ENCODE data around the gene FSD1. TPM values are rescaled to one million over a fixed set of nuclear protein-coding genes. Genes with fewer than 3 reads are reported as not detected.

Gene FSD1
- total RNA-seq, 2 donors from 2014 or later = not detected

DNA sequence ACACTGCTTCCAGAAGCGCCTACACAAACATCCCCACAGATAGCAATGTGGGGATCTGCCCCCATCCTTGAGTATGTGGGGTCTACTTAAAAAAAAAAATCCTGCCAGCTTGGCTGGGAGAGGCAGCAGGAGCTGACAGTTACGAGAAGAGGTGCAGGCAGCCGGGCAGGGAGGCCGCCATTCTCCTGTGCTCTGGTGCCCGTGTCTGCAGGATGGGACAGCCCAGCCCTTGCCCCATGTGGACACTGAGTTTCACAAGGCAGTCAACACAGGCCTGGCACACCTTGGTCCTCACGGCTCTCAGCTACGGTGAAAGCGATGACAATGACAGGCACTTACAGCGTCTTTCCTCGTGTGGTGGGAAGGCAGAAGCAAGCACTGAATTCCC, 62.9 kb downstream of the FSD1 start:
- intact Hi-C loops (cut with DNase I) = no loop called here
- no peak for ATAC-seq
- no peak for TF ChIP-seq POLR2A (IDR thresholded peaks at IDR 0.05)
- TF ChIP-seq, protein P1, sequence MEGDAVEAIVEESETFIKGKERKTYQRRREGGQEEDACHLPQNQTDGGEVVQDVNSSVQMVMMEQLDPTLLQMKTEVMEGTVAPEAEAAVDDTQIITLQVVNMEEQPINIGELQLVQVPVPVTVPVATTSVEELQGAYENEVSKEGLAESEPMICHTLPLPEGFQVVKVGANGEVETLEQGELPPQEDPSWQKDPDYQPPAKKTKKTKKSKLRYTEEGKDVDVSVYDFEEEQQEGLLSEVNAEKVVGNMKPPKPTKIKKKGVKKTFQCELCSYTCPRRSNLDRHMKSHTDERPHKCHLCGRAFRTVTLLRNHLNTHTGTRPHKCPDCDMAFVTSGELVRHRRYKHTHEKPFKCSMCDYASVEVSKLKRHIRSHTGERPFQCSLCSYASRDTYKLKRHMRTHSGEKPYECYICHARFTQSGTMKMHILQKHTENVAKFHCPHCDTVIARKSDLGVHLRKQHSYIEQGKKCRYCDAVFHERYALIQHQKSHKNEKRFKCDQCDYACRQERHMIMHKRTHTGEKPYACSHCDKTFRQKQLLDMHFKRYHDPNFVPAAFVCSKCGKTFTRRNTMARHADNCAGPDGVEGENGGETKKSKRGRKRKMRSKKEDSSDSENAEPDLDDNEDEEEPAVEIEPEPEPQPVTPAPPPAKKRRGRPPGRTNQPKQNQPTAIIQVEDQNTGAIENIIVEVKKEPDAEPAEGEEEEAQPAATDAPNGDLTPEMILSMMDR (IDR thresholded peaks at IDR 0.05) = no peak
- H3K27ac ChIP-seq = no peak overlapping the region
- peaks cover 45% of the 10 kb centered on the region for H3K4me1 ChIP-seq
- no peaks in the 10 kb centered on the region for H3K27me3 ChIP-seq
- H3K9me3 ChIP-seq = no peaks in the 10 kb centered on the region
- WGBS, 2 donors = 77 to 89% methylated on average over 4 to 10 of the region's 10 CpGs
- H3K4me3 ChIP-seq = no peak overlapping the region
- no peak for DNase-seq
- peaks cover 7 to 20% of the 10 kb centered on the region in 2 donors for H3K36me3 ChIP-seq (replicated peaks in 1 of 2; ENCODE audit: insufficient read depth in 1 of 2, low read depth in 2 of 2)

DNA sequence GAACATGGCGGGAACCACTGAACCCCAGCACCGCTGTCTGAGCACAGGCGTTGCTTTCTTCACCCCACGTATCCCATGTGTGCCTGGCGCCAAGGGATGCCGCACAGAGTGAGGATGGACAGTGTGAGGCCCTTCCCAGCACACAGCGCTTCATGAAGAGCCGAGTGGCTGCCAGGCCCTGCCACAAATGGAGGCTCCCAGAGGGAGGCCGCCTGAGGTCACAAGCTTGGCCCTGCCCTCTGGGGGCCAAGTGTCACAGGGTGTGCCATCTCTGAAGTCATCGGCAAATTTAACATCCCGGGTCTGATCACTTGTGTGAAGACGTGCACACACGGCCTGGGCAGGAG, 63.4 kb downstream of the FSD1 start:
- no peak for ATAC-seq
- intact Hi-C loops (cut with DNase I) = no loop called here
- peaks cover 49% of the 10 kb centered on the region for H3K4me1 ChIP-seq
- no peak for DNase-seq
- H3K9me3 ChIP-seq = no peaks in the 10 kb centered on the region
- no peaks in the 10 kb centered on the region for H3K27me3 ChIP-seq
- TF ChIP-seq POLR2A (IDR thresholded peaks at IDR 0.05) = no peak
- TF ChIP-seq, protein P1 (IDR thresholded peaks at IDR 0.05) = no peak
- H3K4me3 ChIP-seq = no peak overlapping the region
- whole genome bisulfite sequencing, 2 donors = 85 to 87% methylated on average over 8 to 13 of the region's 13 CpGs
- peak overlapping the region in 2 of 4 donors; percentile 58 to 64 for H3K27ac ChIP-seq
- H3K36me3 ChIP-seq (replicated peaks in 1 of 2; ENCODE audit: insufficient read depth in 1 of 2, low read depth in 2 of 2) = peaks cover 6 to 18% of the 10 kb centered on the region in 2 donors

DNA sequence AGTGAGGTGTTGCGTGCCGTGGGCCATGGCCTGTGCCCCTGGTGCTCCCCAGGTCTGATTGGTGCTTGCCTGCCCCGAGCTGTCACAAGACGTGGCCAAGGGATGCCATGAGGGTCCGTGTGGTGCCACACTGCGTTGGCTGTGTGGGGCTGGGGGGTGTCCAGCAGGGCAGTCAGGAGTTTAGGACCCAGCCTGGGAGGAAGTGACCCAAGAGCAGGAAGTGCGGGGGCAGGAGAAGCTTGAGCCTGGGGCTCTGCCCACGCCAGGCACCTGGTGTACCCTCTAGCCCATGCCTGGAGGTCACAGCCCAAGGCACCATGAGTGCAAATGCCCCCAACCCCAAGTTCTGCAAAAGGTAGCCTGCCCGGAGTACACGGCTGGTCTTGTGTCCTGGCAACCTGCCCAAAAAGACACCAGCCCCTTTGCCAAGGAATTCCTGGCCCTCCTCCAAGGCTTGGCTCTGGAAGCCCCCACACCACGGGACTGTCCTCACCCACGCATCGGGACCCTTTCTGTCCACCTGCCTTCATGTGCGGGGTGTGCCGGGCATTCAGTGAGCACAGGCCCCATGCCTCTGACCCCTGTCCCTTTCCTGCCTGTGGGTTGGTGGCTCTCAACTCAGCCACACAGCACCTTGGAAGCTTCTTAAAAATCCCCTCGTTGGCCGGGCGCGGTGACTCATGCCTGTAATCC, 63.9 kb downstream of the FSD1 start:
- intact Hi-C loops (cut with DNase I) = no loop called here
- Histone ChIP-seq H3K27me3 (no peaks in the 10 kb centered on the region), H3K36me3 (replicated peaks in 1 of 2; ENCODE audit: insufficient read depth in 1 of 2, low read depth in 2 of 2) (peaks cover 6 to 13% of the 10 kb centered on the region in 2 donors), H3K4me1 (peaks cover 54% of the 10 kb centered on the region), H3K4me3 (no peak overlapping the region), H3K27ac (peak overlapping the region in 3 of 4 donors; percentile 58 to 77 (median 64)), H3K9me3 (no peaks in the 10 kb centered on the region)
- TF ChIP-seq, protein P1 (IDR thresholded peaks at IDR 0.05) = no peak
- no peak for TF ChIP-seq POLR2A (IDR thresholded peaks at IDR 0.05)
- 57 to 58% methylated on average over 7 to 19 of the region's 19 CpGs for WGBS, 2 donors
- ATAC-seq (no peak), DNase-seq (no peak)

DNA sequence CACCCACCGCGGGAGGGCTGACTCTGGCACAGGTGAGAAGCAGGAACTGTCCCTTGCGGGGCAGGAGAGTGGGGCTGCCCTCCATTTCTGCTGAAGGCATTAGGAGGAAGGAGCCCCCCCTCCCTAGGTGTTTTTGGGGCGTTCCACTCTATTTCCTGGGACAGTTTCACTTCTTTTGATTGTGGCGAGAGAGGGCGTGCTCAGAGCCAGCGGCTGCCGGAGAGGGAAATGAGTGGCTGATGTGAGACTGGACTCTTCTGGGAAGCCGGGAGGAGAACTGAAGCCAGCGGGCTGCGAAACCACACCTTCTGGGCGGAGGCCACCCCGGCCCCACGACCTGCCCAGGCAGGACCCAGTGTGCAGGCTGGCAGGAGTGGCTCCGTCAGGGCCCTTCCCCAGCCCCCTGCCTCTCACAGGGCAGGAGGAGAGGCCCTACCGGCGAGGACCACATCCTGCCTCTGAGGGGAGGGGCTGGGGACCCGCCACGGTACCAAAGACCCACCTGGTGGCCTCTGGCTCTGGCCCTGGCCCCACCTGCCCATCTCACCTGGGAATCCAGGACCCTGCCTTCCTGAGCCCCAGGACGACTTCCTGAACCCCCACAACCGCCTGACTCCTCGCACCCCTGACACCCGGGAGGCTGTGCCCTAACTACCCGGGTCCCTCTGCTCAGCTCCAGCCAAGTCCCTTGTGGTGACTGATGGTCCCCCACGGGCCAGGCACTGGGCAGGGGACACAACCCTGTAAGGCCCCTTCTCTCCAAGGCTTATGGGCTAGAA, 64.9 kb downstream of the FSD1 start:
- WGBS, 2 donors = 53 to 57% methylated on average over 9 to 21 of the region's 25 CpGs
- Histone ChIP-seq H3K36me3 (replicated peaks in 1 of 2; ENCODE audit: insufficient read depth in 1 of 2, low read depth in 2 of 2) (peaks cover 5 to 6% of the 10 kb centered on the region in 2 donors), H3K27ac (peak overlapping the region in 3 of 4 donors; percentile 58 to 77 (median 64)), H3K27me3 (no peaks in the 10 kb centered on the region), H3K9me3 (no peaks in the 10 kb centered on the region), H3K4me1 (peaks cover 64% of the 10 kb centered on the region), H3K4me3 (no peak overlapping the region)
- TF ChIP-seq POLR2A (IDR thresholded peaks at IDR 0.05) = no peak
- TF ChIP-seq, protein P1 (IDR thresholded peaks at IDR 0.05) = no peak
- intact Hi-C loops (cut with DNase I) = no loop called here
- ATAC-seq = peak; percentile 37
- DNase-seq = peak in 1 of 4 donors; percentile 60
